Nucleus accumbens (tissue), 56 donors: ENCODE results near the gene NPIPB9.

Experiments
- DNase-seq, 56 donors: peaks; one replicate each; lab custom pipeline; 2025; lab: John Stamatoyannopoulos, UW

Gene NPIPB9

DNA sequence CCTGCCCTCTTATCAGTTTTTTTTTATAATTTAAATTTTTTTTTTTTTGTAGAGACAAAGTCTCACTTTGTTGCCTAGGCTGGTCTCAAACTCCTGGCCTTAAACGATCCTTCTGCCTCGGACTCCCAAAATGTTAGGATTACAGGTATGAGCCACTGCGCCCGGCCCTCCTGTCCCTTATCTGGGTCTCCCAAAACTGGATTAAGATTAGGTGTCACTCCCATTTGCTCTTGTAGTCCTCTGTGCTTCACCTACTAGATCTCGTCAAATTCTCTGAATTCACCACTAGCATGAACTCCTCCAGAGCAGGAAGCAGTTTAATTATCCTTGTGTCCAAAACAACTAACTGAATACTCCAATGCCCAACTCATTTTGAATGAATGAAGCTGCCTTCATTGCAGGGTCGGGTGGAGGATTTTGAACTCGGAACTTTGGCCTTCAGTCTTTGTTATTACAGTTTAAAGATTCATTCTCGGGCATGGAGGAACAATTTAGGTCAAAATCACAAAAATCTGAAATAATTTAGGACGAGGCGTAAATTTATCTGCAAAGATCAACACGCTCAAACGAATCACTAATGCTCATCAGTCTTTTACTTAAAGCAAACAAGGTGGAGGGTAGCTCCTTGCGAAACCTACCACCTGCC is 70.4 kb downstream of the NPIPB9 start:
- no peak for DNase-seq
